CD4-positive, alpha-beta T cell treated with Interleukin-2 at 100 ng/mL for 4 hours (primary cell): Measurements from ENCODE around the gene ATP8B2.
"Not testable (repeated sequence)": the region's sequence is repeated elsewhere in the genome, so short reads cannot be mapped to it uniquely, and the experiment has no call there.

Source experiments
- DNase-seq: peaks from one replicate; pipeline ENCODE4 v3.0.0-alpha.2; 2020; ENCODE audit warnings: low spot score

ATP8B2 gene

DNA sequence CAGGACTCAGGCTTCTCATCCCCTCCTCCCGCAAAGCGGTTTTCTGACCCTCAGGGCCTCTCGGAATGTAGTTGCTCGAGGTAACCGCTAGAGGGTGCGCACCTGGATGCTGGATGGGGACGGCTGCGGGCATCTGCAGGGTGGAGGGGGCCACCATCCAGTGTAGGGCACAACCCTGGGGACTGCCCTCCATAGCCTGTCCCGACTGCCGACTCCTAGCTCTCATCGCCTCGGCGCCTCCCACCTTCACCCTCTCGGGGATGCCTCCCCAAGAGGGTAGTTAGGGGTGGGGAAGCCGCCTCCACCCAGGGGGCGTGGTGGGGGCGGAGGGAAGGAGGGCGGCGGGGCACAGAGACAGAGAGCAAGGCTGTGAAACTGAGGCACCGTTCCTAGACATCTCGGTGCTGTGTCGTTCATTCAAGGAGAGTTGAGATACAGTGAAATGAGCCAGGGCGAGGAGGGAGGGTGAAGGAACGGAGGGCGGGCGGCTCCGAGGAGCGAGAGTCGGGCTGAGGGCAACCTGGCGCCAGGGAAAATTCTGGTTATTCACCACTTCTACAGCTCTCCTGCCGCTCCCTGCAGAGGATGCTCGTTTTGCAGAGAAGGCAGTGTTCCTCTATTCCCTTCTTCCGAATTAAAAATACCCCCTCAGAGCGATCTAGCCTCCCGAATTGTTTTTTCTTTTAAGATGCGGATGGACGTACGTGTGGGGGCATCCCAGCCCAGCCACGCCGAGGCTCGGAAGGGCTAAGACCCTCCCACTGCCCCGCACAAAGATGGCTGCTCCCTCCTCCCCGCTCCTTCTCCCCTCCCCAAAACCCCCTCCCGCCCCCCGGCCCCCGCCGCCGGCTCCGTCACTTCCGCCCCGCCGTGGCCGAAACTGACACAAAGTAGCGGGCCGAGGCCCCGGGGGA lies at the start of gene ATP8B2:
ATP8B2 (plus strand) TSS at position 857 of the 914 bp plus-strand sequence. CDS start 2,617 bp downstream, outside the sequence.
- DNase-seq: peak; percentile 87

- DNase-seq: peak; percentile 31
Observed at GRCh38 chr1:154276797-154277196, 48.5 kb upstream of the ATP8B2 start.

DNA sequence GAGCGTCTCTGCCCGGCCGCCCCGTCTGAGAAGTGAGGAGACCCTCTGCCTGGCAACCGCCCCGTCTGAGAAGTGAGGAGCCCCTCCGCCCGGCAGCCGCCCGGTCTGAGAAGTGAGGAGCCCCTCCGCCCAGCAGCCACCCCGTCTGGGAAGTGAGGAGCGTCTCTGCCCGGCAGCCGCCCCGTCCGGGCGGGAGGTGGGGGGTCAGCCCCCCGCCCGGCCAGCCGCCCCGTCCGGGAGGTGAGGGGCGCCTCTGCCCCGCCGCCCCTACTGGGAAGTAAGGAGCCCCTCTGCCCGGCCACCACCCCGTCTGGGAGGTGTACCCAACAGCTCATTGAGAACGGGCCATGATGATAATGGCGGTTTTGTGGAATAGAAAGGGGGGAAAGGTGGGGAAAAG lies 37.7 kb upstream of the ATP8B2 start:
- not testable (repeated sequence) for DNase-seq

- no peak for DNase-seq
Observed at GRCh38 chr1:154288661-154289060, 36.7 kb upstream of the ATP8B2 start.

- DNase-seq: no peak
Observed at GRCh38 chr1:154290921-154291320, 34.4 kb upstream of the ATP8B2 start.

DNA sequence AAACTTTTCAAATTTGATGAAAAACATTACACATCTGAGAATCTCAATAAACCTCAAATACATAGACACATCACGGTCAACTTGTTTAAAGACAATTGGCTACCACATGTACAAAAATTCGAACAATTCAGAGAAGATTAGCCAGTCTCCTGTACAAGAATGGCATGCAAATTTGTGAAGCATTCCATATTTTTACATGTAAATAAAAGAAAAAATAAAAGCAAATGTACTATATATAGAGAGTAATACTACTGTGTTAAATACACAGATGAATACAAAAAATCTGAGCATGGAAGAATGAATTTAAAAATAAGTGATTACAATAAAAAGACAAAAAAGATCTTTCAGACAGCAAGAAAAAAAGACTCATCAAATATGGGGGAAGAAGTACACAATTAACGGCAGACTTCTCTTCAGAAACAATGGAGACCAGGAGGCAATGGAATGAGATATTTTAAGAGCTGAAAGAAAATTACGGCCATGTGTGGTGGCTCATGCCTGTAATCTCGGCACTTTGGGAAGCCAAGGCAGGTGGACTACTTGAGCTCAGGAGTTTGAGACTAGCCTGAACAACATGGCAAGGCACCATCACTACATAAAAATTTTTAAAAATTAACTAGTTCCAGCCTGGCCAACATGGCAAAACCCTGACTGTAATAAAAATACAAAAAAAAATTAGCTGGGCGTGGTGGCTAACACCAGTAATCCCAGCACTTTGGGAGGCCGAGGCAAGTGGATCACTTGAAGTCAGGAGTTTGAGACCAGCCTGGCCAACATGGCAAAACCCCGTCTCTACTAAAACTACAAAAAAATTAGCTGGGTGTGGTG lies 29.7 kb upstream of the ATP8B2 start:
- DNase-seq: no peak

DNA sequence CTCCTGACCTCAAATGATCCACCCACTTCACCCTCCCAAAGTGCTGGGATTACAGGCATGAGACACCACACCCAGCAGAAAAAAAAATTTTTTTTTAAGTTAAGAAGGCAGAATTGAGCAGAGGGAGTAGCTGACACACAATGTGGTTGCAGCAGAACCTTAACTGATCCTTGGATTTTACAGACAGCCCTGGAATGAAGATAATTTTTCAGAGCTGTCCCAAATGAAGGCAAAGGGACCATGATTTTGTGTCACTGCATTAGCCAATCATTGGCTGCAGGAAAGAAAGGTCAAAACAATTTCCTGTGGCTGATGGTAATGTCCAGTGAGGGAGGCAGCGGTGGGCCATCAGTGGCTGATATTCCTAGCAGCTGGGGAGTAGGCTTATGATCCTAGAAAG lies 23.7 kb upstream of the ATP8B2 start:
- DNase-seq: no peak

GRCh38 chr1:154304664-154305337 lies 20.5 kb upstream of the ATP8B2 start:
- DNase-seq: no peak

DNA sequence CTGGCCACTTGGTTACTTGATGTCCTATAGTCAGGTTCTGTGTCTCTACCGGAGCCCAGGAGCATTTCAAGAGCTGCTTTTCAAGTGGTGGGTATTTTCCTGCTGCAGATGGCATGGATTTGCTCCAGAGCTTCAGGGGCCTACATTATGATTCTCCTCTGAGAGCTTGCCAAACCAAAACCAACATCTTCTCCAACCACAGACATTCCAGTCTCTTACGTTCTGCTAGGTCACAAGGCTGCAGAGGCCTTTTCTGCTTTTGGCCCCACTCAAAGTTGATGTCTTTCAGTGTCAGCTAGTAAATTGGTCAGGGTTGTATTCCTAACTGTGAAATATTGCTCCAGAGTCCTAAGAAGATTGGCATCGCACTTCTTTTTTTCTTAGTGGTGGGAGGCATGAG lies 19.2 kb upstream of the ATP8B2 start:
- no peak for DNase-seq

DNA sequence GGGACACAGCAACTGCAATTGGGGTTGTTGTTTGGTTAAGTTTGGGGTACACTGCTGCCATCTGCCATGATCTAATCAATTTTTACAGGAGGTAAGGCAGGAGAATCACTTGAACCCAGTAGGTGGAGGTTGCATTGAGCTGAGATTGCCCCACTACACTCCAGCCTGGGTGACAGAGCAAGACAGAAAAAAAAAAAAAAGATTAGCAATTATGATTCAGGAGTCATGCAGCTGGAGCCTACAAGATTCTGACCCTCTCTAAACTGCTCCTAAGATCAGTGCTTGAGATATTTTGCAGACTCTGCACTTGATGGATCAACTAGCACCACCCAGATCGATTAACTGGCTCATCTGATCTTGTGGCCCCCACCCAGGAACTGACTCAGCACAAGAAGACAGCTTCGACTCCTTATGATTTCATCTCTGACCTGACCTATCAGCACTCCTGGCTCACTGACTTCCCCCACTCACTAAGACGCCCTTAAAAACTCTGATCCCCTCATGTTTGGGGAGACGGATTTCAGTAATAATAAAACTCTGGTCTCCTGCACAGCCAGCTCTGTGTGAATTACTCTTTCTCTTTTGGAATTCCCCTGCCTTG lies 17.6 kb upstream of the ATP8B2 start:
- peak; percentile 33 for DNase-seq

DNA sequence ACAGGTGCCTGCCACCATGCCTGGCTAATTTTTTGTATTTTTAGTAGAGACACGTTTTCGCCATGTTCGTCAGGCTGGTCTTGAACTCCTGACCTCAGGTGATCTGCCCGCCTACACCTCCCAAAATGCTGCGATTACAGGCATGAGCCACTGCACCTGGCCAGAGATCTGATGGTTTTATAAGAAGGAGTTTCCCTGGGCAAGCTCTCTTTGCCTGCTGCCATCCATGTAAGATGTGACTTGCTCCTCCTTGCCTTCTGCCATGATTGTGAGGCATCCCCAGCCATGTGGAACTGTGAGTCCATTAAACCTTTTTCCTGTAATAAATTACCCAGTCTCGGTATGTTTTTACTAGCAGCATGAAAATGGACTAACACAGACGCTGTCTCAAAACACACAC lies 16.2 kb upstream of the ATP8B2 start:
- DNase-seq: not testable (repeated sequence)

DNA sequence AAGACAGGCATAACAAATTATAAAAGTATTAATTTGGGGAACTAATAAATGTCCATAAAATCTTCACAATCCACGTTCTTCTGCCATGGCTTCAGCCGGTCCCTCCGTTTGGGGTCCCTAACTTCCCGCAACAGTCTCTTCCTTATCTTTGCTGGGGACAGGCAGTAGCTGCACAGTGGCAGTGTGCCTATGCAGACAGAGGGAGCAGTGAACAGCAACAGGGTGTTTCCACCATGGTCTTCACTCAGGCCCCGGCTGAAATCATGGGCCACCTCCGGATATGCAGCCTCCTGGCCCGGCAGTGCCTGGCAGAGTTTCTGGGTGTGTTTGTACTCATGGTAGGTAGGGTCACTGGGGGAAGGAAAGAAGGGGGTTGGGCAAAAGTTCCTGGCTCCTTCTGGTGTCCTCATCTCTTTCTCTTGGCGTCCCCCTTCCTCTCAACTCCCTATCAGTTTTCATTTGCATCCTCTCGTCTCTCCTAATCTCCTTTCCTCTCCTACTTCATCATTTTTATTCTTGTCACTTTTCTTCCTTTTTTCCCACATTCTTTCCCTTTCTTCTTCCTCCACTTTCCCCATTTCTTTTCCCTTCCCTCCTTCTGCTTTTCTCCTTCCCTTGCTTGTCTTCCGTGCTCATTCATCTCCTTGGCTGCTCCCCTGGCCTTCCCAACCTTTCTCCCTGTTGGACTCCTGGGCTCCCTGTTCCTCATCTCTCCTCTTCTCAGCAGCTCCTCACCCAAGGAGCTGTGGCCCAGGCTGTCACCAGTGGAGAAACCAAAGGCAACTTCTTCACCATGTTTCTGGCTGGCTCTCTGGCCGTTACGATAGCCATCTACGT lies 12.9 kb upstream of the ATP8B2 start:
- not testable (repeated sequence) for DNase-seq

DNA sequence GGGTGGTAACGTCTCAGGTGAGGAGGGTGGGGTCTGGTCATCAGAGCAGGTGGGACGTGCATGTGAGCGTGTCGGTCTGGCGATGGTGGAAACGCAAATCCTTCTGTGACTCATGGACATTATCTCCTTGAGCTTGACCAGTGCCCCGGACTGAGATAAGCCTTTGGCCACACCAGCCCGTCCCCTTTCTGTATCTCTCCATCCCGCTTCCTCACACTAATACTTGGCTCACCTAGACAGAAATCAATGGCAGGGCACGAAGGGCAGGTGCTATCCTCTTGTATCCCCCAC lies 12.3 kb upstream of the ATP8B2 start:
- no peak for DNase-seq

DNA sequence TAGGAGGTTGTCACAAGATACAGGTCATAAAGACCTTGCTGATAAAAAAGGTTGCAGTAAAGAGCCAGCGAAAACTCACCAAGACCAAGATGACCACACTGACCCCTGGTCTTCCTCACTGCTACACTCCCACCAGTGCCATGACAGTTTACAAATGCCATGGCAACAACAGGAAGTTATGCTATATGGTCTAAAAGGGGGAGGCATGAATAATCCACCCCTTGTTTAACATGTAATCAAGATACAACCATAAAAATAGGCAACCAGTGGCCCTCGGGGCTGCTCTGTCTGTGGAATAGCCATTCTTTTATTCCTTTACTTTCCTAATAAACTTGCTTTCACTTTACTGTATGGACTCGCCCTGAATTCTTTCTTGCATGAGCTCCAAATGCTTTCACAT lies 11.1 kb upstream of the ATP8B2 start:
- DNase-seq: not testable (repeated sequence)

DNA sequence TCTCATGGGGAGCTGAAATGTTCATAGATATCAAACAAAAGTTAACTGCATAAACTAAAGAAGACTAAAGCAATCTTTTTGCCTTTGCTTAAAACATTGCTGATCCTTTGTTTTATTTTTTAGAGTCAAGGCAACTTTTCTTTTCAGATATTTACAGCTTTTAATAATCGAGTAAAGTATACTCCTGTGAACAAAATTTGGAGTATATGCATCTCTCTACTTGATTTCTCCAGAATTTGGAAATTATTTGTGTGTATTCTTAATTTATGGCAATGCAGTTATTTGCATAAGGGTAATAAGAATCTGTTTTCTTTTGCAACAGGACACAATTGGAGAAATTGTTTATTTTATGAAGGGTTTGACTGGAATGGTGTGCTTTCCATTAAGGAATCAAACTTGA lies 8.6 kb upstream of the ATP8B2 start:
- DNase-seq: no peak

GRCh38 chr1:154318386-154318785 lies 6.9 kb upstream of the ATP8B2 start:
- no peak for DNase-seq

DNA sequence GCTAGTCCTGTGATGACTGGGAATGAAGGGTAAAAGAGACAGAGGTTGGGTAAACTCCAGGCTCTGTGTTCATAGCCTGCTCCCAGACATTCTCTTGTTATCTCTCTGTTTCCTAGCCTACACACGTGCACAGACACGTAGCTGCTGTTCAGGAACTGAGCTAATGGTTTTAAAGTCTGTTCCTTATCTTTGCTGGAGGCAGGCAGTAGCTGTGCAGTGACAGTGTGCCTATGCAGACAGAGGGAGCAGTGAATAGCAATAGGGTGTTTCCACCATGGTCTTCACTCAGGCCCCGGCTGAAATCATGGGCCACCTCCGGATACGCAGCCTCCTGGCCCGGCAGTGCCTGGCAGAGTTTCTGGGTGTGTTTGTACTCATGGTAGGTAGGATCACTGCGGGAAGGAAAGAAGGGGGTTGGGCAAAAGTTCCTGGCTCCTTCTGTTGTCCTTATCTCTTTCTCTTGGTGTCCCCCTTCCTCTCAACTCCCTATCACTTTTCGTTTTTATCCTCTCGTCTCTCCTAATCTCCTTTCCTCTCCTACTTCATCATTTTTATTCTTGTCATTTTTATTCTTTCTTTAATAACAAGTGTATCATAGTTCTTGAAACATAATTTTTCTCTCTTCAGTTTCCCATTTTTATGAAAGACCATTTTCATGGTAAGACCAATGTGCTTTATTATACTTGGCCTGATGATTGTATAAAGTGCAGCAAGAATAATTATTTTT lies 4.3 kb upstream of the ATP8B2 start, which contains the start of gene AQP10:
AQP10 (plus strand) TSS at position 212 of the 727 bp plus-strand sequence; CDS start at position 275, 63 bp downstream.
- DNase-seq: no peak

- DNase-seq: not testable (repeated sequence)
Observed at GRCh38 chr1:154321609-154321934, 3.8 kb upstream of the ATP8B2 start.

DNA sequence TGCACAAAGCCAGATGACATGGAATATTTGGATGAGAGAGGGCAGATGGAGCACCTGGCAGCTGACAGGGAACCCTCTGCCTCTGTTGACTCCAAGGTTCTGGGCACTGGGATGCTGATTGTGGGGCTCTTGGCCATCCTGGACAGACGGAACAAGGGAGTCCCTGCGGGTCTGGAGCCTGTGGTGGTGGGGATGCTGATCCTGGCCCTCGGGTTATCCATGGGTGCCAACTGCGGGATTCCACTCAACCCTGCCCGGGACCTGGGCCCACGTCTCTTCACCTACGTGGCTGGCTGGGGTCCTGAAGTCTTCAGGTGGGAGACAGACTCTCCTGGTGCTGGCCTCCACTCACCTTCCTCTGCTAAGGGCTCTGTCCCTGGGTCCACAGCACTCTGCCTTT lies 1.8 kb upstream of the ATP8B2 start:
- DNase-seq: no peak

- DNase-seq: no peak
Observed at GRCh38 chr1:154324241-154324640, 1.1 kb upstream of the ATP8B2 start.
